SK-N-SH treated with all-trans-retinoic acid at 6 μM for 48 hours (cell line): Measurements from ENCODE around the gene DRAM1.
A peak's percentile ranks its signal among the peaks of the same experiment; 100 is the strongest.

Source experiments
- ATAC-seq: fragments of 200-7000 bp; cut with Tn5 transposase; 3 replicates; pipeline ENCODE4 v1.9.1; 2020; ENCODE audit warnings: mild to moderate bottlenecking, moderate library complexity
- ARNTL ChIP-seq: fragments of 450-650 bp; formaldehyde crosslinking; IDR thresholded peaks from 2 replicates; pipeline ENCODE4 v1.5.0; 2020; ENCODE audit warnings: low read depth, mild to moderate bottlenecking, moderate library complexity, borderline replicate concordance
- BACH2 ChIP-seq: fragments of 250-450 bp; sonication (Bioruptor Pico); IDR thresholded peaks from 2 replicates; pipeline ENCODE4 v1.9.0; 2021; ENCODE audit warnings: mild to moderate bottlenecking, borderline replicate concordance
- CSDC2 ChIP-seq: fragments of 250-450 bp; sonication (Bioruptor Pico); IDR thresholded peaks from 2 replicates; pipeline ENCODE4 v1.5.0; 2020; ENCODE audit warnings: mild to moderate bottlenecking, moderate library complexity
- ESRRG ChIP-seq: fragments of 250-450 bp; sonication (Bioruptor Pico); IDR thresholded peaks from 2 replicates; pipeline ENCODE4 v1.6.1; 2021; ENCODE audit warnings: mild to moderate bottlenecking
- GLIS3 ChIP-seq: fragments of 250-450 bp; sonication (Bioruptor Pico); IDR thresholded peaks from 2 replicates; pipeline ENCODE4 v1.5.0; 2020; ENCODE audit warnings: mild to moderate bottlenecking, moderate library complexity
- OSR1 ChIP-seq: fragments of 250-450 bp; sonication (Bioruptor Pico); IDR thresholded peaks from 2 replicates; pipeline ENCODE4 v1.8.0; 2022; ENCODE audit warnings: moderate library complexity, mild to moderate bottlenecking, inconsistent platforms
- PPARA ChIP-seq: fragments of 250-450 bp; sonication (Bioruptor Pico); IDR thresholded peaks from 2 replicates; pipeline ENCODE4 v1.5.0; 2020; ENCODE audit warnings: mild to moderate bottlenecking, borderline replicate concordance
- SNAI2 ChIP-seq: fragments of 250-450 bp; sonication (Bioruptor Pico); IDR thresholded peaks from 2 replicates; pipeline ENCODE4 v1.5.0; 2020; ENCODE audit warnings: mild to moderate bottlenecking, moderate library complexity
- TCF4 ChIP-seq: fragments of 250-450 bp; sonication (Bioruptor Pico); IDR thresholded peaks from 2 replicates; pipeline ENCODE4 v1.8.0; 2021; ENCODE audit warnings: mild to moderate bottlenecking, moderate library complexity, borderline replicate concordance
- TOX ChIP-seq: fragments of 250-450 bp; sonication (Bioruptor Pico); IDR thresholded peaks from 2 replicates; pipeline ENCODE4 v1.8.0; 2021; ENCODE audit warnings: mild to moderate bottlenecking, moderate library complexity, borderline replicate concordance
- ZC3H10 ChIP-seq: fragments of 250-450 bp; sonication (Bioruptor Pico); IDR thresholded peaks from 2 replicates; pipeline ENCODE4 v1.5.1; 2021; ENCODE audit warnings: mild to moderate bottlenecking, moderate library complexity
- ZFP3 ChIP-seq: fragments of 250-450 bp; sonication (Bioruptor Pico); IDR thresholded peaks from 2 replicates; pipeline ENCODE4 v1.5.0; 2020; ENCODE audit warnings: mild to moderate bottlenecking, moderate library complexity
- ZNF565 ChIP-seq: fragments of 450-650 bp; formaldehyde crosslinking; conservative IDR thresholded peaks from 2 replicates; pipeline ENCODE4 v1.5.0; 2020; ENCODE audit warnings: low read depth, mild to moderate bottlenecking, moderate library complexity
- ZNF70 ChIP-seq: fragments of 450-650 bp; formaldehyde crosslinking; IDR thresholded peaks from 2 replicates; pipeline ENCODE4 v1.5.0; 2020; ENCODE audit warnings: mild to moderate bottlenecking, moderate library complexity
- ZNF8 ChIP-seq: fragments of 450-650 bp; formaldehyde crosslinking; IDR thresholded peaks from 2 replicates; pipeline ENCODE4 v1.5.0; 2020; ENCODE audit warnings: mild to moderate bottlenecking, moderate library complexity
- TF ChIP-seq, protein P1 (sequence below): fragments of 250-450 bp; sonication (Bioruptor Pico); IDR thresholded peaks from 2 replicates; pipeline ENCODE4 v1.8.0; 2021; ENCODE audit warnings: low read depth, mild to moderate bottlenecking, moderate library complexity, borderline replicate concordance
- TF ChIP-seq, protein P2 (sequence below): fragments of 250-450 bp; sonication (Bioruptor Pico); IDR thresholded peaks from 2 replicates; pipeline ENCODE4 v1.5.1; 2021; ENCODE audit warnings: mild to moderate bottlenecking, moderate library complexity
- TF ChIP-seq, protein P3 (sequence below): fragments of 250-450 bp; sonication (Bioruptor Pico); IDR thresholded peaks from 2 replicates; pipeline ENCODE4 v1.8.0; 2020; ENCODE audit warnings: mild to moderate bottlenecking, moderate library complexity, borderline replicate concordance
- TF ChIP-seq, protein P4 (sequence below): fragments of 250-450 bp; sonication (Bioruptor Pico); IDR thresholded peaks from 2 replicates; pipeline ENCODE4 v1.5.1; 2020; ENCODE audit warnings: low read depth, mild to moderate bottlenecking, moderate library complexity

The DRAM1 gene

DNA sequence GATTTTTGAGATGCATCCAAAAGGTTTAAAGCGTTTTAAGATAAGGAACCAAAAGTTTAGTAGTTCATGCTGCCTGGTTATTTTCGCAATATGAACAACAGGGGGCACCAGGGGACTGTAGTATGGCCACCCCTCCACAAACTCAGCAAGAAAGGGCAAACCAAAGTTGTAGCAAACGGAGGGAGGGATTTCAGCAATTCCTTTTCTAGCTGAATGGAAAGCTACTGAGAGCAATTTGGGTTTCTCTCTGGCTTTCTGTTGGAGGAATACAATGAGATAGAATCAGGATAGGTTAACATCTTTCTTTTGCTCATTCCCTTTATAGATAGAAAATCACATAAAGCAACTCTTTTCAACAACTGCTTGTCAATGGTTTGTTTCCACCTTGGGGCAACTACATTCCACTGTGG is 62.5 kb downstream of the DRAM1 start:
- ATAC-seq: peak; percentile 81
- TF ChIP-seq GLIS3 (CRISPR knock-in tag) (no peak), TCF4 (no peak), BACH2 (CRISPR knock-in tag) (no peak), PPARA (CRISPR knock-in tag) (no peak), TOX (CRISPR knock-in tag) (no peak)
- TF ChIP-seq, protein P1, sequence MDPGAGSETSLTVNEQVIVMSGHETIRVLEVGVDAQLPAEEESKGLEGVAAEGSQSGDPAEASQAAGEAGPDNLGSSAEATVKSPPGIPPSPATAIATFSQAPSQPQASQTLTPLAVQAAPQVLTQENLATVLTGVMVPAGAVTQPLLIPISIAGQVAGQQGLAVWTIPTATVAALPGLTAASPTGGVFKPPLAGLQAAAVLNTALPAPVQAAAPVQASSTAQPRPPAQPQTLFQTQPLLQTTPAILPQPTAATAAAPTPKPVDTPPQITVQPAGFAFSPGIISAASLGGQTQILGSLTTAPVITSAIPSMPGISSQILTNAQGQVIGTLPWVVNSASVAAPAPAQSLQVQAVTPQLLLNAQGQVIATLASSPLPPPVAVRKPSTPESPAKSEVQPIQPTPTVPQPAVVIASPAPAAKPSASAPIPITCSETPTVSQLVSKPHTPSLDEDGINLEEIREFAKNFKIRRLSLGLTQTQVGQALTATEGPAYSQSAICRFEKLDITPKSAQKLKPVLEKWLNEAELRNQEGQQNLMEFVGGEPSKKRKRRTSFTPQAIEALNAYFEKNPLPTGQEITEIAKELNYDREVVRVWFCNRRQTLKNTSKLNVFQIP (CRISPR knock-in tag): no peak
- TF ChIP-seq, protein P2, sequence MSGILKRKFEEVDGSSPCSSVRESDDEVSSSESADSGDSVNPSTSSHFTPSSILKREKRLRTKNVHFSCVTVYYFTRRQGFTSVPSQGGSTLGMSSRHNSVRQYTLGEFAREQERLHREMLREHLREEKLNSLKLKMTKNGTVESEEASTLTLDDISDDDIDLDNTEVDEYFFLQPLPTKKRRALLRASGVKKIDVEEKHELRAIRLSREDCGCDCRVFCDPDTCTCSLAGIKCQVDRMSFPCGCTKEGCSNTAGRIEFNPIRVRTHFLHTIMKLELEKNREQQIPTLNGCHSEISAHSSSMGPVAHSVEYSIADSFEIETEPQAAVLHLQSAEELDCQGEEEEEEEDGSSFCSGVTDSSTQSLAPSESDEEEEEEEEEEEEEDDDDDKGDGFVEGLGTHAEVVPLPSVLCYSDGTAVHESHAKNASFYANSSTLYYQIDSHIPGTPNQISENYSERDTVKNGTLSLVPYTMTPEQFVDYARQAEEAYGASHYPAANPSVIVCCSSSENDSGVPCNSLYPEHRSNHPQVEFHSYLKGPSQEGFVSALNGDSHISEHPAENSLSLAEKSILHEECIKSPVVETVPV (CRISPR knock-in tag): no peak

DNA sequence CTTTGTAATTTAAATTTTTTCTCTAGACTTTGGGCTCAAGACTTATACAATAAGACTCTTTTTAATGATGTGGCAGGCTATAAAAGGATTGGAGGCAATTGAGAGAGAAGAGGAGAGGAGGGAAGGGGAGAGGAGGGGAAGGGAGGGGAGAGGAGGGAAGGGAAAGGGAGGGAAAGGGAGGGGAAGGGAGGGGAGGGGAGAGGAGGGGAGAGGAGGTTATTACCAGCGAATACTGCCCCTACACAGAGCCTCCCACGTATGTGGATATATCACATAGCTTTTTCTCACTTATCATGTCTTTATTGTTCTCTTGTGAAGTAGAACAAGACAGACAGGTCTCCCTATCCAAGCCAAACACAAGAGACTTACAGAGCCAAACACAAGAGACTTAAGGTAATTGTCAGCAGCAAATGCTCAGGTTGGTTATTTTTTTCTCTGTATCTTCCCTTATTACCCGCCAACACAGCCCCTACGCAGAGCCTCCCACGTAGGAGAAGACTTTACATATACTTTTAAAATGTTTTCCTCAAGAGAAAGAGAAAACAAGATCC is 63.1 kb downstream of the DRAM1 start:
- no peak for ATAC-seq
- TF ChIP-seq ZNF8 (CRISPR knock-in tag): no peak

DNA sequence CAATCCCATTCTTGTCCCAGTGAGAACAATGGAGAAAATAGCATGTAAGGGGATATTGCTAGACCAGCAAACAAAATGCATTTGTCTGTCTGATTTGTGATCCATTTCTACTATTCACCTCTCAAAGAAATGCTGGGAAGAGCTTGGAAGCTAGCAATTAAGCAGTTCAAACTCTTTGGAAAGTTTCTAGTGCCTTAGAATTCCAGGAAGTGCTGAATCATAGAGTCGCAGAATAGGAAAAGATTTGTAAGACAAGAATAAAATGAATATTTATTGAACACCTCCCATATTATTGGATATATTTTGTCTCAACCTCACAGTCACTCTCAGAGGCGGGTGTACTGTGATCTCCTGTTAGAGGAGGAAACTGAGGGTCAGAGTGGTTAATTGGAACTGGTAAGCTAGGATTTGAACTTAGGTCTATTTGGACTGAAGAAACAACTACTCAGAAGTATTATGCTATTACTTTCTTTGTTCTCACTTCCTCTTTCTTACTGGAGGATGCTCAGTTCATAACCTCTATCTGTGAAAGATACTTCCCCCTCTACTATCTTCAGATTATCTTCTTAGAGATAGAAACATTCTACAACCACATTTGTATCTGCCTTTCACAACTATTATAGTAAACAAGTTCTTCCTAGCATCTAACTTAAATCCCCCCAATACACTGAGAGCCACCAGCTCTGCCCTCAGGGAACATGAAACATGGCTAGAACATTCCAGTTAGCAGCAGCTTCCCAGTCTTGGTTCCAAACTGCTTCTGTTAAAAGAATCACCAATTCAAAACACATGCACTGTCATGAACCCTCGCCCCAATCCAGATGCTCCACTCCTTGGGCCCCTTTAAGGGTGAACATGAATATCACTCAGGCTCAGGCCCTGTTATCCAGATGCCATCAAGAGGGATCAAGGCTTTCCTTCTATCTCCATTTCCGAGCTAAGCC is 64.2 kb downstream of the DRAM1 start:
- no peak for TF ChIP-seq SNAI2 (CRISPR knock-in tag)
- TF ChIP-seq, protein P1 (CRISPR knock-in tag): no peak
- TF ChIP-seq, protein P3, sequence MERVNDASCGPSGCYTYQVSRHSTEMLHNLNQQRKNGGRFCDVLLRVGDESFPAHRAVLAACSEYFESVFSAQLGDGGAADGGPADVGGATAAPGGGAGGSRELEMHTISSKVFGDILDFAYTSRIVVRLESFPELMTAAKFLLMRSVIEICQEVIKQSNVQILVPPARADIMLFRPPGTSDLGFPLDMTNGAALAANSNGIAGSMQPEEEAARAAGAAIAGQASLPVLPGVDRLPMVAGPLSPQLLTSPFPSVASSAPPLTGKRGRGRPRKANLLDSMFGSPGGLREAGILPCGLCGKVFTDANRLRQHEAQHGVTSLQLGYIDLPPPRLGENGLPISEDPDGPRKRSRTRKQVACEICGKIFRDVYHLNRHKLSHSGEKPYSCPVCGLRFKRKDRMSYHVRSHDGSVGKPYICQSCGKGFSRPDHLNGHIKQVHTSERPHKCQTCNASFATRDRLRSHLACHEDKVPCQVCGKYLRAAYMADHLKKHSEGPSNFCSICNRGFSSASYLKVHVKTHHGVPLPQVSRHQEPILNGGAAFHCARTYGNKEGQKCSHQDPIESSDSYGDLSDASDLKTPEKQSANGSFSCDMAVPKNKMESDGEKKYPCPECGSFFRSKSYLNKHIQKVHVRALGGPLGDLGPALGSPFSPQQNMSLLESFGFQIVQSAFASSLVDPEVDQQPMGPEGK (CRISPR knock-in tag): no peak
- no peak for TF ChIP-seq ARNTL (CRISPR knock-in tag)
- no peak for TF ChIP-seq ZC3H10 (CRISPR knock-in tag)
- no peak for TF ChIP-seq CSDC2 (CRISPR knock-in tag)
- no peak for TF ChIP-seq OSR1 (CRISPR knock-in tag)
- TF ChIP-seq, protein P2 (CRISPR knock-in tag): no peak
- TF ChIP-seq ZNF70 (CRISPR knock-in tag): no peak
- ATAC-seq: no peak

DNA sequence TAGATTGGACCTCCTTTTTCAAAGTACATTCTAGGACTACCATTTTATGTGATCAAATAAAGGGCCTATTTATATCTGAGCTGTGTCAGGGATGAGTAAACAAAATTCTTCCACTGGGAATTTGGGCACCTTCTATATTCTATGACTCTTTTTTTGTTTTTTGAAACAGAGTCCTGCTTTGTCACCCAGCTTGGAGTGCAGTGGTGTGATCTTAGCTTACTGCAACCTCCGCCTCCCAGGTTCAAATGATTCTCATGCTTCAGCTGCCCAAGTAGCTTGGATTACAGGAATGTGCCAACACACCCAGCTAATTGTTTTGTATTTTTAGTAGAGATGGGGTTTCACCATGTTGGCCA is 64.8 kb downstream of the DRAM1 start:
- no peak for TF ChIP-seq TOX (CRISPR knock-in tag)
- TF ChIP-seq ARNTL (CRISPR knock-in tag): no peak
- no peak for TF ChIP-seq ZFP3 (CRISPR knock-in tag)
- TF ChIP-seq BACH2 (CRISPR knock-in tag): no peak
- TF ChIP-seq, protein P4, sequence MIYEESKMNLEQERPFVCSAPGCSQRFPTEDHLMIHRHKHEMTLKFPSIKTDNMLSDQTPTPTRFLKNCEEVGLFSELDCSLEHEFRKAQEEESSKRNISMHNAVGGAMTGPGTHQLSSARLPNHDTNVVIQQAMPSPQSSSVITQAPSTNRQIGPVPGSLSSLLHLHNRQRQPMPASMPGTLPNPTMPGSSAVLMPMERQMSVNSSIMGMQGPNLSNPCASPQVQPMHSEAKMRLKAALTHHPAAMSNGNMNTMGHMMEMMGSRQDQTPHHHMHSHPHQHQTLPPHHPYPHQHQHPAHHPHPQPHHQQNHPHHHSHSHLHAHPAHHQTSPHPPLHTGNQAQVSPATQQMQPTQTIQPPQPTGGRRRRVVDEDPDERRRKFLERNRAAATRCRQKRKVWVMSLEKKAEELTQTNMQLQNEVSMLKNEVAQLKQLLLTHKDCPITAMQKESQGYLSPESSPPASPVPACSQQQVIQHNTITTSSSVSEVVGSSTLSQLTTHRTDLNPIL (CRISPR knock-in tag): no peak
- TF ChIP-seq TCF4: no peak
- TF ChIP-seq, protein P1 (CRISPR knock-in tag): no peak
- no peak for TF ChIP-seq OSR1 (CRISPR knock-in tag)
- TF ChIP-seq ZC3H10 (CRISPR knock-in tag): no peak
- no peak for TF ChIP-seq ESRRG (CRISPR knock-in tag)
- no peak for TF ChIP-seq ZNF565
- ATAC-seq: no peak
